Choroid plexus epithelial cell (primary cell): ENCODE results near the gene LEMD2.
A peak's percentile ranks its signal among the peaks of the same experiment; 100 is the strongest.
"Not testable (repeated sequence)": the region's sequence is repeated elsewhere in the genome, so short reads cannot be mapped to it uniquely, and the experiment has no call there.

Experiments
- DNase-seq: peaks from one replicate; pipeline ENCODE4 v3.0.0-alpha.2; 2010; ENCODE audit warnings: low read depth
- H3K4me3 ChIP-seq: 2 replicates; pipeline ENCODE4 v1.5.1; 2011; ENCODE audit warnings: low read depth, mild to moderate bottlenecking, control low read depth, low read length, moderate library complexity
- CTCF ChIP-seq: conservative IDR thresholded peaks from 2 replicates; pipeline ENCODE4 v1.5.1; 2011; ENCODE audit warnings: low read depth, mild to moderate bottlenecking, control low read depth, inconsistent platforms, low read length, moderate library complexity

Gene LEMD2

DNA sequence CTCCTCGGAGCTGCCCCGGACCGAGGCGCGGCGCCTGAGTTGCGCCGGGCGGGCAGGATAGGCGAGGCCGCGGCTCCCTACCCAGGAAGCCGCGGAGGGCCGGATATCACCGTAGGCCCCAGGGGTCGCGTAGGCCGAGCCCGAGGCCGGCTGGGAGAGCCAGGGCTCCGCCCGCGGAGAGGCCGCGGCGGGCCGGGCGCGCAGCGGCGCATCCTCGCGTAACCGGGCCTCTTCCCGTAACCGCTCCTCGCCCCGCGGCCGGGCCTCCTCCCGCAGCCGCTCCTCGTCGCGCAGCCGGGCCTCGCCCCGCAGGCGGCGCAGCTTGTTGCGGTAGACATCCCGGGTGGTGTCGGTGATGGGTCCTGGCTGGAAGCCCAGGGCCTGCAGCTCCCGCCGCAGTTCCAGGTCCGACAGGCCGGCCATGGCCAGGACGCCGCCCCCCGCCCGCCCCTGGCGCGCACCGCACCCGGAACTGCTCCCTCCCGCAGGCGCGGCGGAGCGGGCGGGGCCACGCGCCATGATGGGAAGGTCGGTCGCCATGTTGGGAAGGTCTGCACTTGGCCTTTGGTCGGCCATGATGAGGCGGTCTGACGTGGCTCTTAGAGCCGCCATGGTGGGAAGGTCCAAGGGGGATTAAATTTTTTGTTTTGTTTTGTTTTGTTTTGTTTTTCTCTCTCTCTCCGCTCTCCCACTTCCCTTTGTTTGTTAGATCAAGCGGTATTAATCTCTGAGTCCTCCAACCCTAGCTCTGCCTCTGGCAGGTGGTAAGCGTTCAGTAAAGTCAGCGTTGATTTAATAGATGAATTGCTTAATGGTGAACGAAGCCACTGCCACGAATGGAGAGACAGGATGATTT lies at the start of gene LEMD2:
Gene LEMD2, minus strand, starts transcription at position 437 of the 856 bp plus-strand sequence. Its CDS starts 14 bp downstream, at position 423.
- peak; percentile 97 for DNase-seq
- no peak for TF ChIP-seq CTCF
- H3K4me3 ChIP-seq, result peak within 1 kb of the TSS; percentile 76

DNA sequence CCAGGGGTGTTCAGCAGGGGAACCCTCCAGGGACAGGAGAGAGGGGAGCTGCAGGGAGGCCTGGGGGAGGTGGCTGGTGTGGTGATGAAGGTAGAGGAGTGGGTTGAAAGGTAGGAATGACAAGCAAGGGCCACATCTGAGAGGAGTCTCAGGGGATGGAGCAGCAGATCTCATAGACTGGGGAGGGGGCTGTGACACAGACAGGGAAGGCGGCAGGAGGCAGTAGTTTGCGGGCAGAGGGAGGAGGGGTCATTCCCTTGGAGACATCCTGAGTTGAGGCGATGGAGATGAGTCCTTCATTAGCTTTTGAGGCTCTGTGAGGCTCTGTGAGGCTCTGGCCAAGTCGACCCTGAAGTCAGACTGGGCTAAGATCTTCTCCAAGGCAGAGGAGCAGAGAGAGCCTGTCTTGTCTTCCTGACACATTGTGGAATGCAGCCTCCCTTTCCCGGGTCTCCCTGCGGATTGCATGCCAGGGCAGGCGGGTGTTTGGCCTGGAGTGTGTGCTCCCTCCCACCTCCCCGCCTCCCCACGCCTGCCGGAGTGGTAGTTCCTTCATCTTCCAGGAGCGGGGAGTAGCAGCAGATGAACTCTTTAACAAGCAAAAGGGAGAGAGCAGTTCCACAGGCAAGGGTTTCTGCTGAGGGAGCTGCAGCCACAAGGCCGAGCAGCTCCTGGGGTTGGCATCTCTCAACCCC lies 49.2 kb upstream of the LEMD2 start:
- peak; percentile 11 for DNase-seq
- no peak for TF ChIP-seq CTCF
- no peak overlapping the region for H3K4me3 ChIP-seq

- DNase-seq, result no peak
- no peak for TF ChIP-seq CTCF
These were observed 48.0 kb upstream of the LEMD2 start for GRCh38 chr6:33836806-33837469.

DNA sequence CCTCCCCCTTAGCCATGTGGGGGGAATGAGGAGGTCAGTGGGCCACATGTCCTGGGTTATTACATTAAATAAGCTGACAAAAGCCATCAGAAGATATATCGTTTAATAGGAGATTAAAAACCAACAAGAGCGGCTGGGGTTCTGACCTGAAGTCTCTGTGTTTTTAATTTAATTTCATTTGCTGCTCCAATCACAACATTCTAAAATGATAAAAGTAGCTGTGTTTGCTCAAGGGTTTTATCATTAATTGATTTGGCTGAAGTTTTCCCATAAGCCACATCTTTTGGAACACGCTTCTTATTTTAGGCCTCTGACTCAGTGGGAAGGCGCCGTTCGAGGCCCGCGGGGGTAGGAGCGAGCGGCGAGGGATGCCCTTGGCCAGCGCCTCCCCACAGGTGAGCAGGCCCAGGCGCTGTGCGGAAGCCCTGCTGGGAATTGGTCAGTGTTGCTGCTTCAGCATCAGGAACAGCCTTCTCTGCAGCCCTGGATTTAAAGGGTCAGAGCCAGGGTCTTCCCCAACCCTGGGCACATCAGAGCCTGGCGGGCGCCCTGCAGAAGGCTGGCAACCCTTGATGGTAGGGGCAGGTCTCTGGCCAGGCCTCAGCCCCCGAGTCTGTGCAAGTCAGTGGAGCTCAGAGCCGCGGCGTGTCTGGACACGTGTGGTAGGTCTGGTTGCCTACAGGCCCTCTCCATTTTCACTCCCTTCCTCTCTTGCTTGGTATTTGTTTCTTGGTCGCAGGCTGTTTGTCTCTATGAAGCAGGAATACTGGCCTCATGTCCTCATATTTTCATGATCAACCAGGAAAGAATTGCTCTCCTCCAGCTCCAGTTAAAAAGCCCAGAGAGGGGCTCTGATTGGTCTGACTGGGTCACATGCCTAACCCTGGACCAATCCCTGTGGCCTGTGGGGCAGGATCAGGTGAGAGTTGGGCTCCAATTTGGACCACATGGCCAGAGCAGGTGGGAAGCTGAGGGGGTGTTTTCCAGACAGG lies 45.8 kb upstream of the LEMD2 start:
- no peak for DNase-seq
- H3K4me3 ChIP-seq, result no peak overlapping the region
- no peak for TF ChIP-seq CTCF

More at GRCh38 chr6:33836806-33837469, 48.0 kb upstream of the LEMD2 start:
- H3K4me3 ChIP-seq, result no peak overlapping the region

DNA sequence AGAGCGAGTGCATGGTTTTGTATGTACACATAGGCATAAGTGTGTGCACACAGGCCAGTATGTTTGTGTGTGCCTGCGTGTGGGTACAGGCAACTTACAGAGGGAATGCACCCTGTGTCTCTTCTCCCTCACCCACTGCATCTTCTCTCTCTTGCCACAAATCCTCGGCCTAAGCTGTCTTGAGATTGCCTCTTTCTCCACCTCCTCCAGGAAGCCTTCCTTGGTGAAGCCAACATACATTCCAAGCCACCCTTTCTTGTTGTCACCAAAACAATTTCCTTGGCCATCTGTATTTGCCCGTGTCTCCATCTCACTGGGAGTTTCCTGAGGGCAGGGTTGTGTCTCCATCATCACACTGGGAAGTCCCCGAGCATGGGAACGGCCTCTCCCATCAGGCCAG lies 44.7 kb upstream of the LEMD2 start:
- no peak for DNase-seq
- no peak for TF ChIP-seq CTCF

DNA sequence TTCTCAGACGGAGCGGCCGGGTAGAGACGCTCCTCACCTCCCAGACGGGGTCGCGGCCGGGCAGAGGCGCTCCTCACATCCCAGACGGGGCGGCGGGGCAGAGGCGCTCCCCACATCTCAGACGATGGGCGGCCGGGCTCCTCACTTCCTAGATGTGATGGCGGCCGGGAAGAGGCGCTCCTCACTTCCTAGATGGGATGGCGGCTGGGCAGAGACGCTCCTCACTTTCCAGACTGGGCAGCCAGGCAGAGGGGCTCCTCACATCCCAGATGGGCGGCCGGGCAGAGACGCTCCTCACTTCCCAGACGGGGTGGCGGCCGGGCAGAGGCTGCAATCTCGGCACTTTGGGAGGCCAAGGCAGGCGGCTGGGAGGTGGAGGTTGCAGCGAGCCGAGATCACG lies 43.9 kb upstream of the LEMD2 start:
- H3K4me3 ChIP-seq, DNase-seq: not testable (repeated sequence)

More for the DNA sequence above, 44.7 kb upstream of the LEMD2 start:
- no peak overlapping the region for H3K4me3 ChIP-seq

- DNase-seq, H3K4me3 ChIP-seq: not testable (repeated sequence)
These were observed 42.8 kb upstream of the LEMD2 start for GRCh38 chr6:33831725-33832124.
